DMS 273 treated with DMSO at 0.1 percent for 48 hours (cell line): ENCODE data around the gene CCDC186.
A peak's percentile ranks its signal among the peaks of the same experiment; 100 is the strongest.

Experiments
- DNase-seq: peaks from one replicate; lab custom pipeline; 2025; lab: John Stamatoyannopoulos, UW

The CCDC186 gene

DNA sequence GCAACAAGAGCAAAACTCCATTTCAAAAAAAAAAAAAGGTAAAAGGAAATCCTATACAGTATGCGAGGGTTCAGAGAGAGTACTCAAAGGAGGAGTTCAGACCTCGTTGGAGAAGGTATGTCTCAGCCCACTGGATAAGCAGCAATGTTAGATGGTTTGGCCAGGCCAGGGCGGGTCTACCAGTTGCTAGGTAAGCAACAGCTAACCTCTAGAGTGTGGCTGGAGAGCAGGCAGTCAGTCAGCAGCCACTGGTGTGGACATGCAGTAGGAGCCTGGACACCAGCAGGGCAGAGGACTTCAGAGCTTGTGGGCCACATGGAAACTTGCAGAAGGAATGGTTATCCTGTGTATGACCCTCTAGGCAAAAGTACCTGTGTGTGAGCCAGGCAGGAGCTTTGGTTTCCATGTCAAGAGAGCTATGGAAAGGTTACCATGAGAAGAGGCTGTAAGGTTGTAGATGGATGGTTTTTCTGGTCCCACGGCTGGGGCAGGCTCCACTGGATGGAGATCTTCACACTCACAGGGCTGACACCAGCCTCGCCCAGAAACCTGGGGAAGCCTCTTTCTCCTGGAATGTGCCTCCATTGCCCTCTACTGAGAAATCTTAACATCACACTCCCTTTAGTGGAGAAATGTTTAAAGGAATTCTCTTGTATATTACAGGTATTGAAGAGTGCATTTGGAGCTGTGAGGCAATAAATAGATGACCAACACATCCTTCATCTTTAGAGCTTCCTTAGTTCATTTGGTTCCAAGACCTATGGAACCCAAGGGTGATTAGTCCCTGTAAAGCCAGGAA is 63.6 kb downstream of the CCDC186 start:
- DNase-seq, result no peak

DNA sequence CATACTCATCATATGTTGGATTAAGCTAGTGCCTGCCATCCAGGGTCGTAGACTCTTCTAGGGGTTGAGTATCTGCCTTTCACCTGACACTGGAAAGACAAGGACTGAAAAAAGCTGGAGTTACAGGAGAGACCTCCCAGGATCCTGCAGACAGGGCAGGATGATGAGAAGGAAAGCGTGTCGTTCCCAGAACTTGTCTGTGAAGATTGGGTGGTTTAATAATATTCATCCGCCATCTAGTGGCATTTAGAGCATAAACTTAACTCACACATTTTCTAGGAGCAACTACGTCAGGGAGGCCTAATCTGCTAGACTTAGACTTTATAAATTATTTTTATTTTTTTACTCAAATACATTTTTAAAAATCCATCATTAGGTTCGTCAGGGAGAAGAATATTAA is 70.7 kb downstream of the CCDC186 start:
- peak; percentile 11 for DNase-seq

GRCh38 chr10:114102256-114102655 is 71.7 kb downstream of the CCDC186 start:
- no peak for DNase-seq

GRCh38 chr10:114100848-114101741 is 72.9 kb downstream of the CCDC186 start:
- no peak for DNase-seq

DNA sequence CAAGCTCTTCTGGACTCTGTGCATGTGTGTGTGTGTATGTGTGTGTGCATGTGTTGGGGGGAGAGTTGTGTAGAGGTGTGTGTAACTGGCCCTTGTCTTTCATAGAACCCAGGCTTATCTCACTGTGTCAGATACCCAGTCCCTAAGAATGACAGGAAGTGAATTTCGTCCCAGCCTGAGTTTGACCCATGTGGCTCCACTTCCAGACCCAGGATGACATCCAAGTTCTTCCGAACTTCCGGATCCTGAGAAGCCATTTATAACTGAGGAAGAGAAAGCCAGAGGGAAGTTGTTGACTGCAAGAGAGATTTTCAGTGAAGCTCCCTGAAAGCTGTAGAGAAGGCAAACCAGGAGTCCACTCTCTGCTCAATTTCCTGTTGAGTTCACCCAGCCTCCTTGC is 77.1 kb downstream of the CCDC186 start:
- no peak for DNase-seq

DNA sequence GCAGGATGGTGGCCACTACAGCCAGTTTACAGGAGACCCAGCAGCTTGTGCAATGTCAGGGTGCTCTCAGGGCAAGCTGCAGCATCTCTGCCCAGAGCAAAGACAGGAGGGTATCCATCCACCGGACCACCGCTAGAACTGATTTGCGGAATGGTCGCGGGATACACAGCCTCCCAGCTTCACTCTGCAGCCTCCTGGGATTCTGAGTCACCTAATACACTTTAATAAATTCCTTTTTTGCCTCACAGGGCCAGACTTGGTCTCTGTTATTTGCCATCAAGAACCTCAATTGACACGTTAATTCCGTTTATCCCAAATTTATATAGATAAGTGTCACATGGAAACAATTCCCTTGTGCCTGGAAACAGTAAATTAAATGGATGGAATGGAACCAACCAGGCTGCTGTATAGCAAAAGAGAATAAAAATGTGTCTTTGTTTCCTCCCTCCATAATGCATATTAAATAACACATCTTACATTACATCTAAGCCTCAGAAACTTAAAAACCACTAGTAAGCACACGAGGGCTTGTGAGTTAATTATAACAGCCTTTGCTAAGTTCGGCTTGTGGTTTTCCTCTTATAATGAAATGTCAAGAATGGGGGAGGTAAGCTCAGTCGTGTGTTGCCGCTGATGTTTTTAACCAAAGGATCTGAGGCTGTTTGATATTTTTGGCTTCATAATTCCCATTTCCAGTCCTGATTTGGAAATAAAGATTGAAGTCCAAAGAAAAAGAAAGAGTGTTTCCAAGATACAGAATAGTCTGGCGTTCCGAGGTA is 78.3 kb downstream of the CCDC186 start:
- no peak for DNase-seq

GRCh38 chr10:114094795-114095194 is 79.2 kb downstream of the CCDC186 start:
- DNase-seq, result no peak

- DNase-seq, result no peak
Measured at GRCh38 chr10:114087655-114088054, 86.3 kb downstream of the CCDC186 start.

GRCh38 chr10:114087255-114087654 is 86.7 kb downstream of the CCDC186 start:
- DNase-seq, result no peak

GRCh38 chr10:114084215-114084614 is 89.8 kb downstream of the CCDC186 start:
- no peak for DNase-seq

GRCh38 chr10:114083040-114083439 is 91.0 kb downstream of the CCDC186 start:
- no peak for DNase-seq

DNA sequence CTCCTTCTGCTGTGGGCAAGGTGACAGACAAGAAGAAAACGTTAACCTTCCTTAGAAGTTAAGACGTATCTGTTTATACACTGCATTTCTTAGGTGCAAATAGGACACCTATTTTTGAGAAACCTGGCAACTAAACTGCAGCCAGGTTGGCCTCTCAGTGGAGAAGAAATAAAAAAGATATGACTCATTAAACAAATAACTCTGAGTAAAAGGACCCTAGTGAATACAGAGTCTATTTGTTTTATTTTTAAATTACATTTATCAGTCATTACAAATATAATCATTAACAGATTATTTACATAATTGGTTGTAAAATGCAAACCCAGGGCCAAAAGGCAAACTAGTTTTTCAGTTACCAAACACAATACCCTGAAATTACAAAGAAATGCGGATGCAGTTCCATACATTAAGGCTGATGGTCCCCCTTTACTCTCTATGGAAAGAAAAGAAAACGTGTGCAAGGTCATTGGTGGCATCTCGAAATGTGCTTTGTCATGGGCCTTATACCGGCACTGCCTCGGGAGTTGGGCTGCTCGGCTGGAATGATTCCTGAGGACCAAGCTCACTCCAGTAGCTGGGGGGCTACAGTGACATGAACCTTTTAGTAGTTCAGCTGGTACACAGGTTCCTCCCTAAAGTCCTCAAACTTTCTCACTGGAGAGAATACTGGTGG is 92.0 kb downstream of the CCDC186 start:
- no peak for DNase-seq

DNA sequence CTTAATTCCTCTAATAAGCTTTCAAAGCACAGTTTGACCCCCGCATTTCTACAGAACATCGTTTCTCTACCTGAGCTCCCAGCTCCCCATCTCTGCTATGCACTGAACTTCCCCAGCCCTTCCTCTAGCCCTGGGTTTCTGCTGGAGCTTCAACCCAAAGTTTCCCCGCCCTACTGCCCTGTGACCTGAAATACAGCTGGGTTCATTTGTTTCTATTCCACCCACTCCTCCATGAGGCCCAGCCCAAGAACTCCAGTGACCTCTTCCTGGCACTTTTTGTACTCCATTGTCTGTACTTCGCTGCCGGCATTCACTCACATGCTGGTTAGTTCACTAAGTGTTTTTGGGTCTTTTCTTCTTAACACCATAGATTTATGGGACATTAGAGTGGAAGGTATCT is 94.6 kb downstream of the CCDC186 start:
- DNase-seq, result no peak

DNA sequence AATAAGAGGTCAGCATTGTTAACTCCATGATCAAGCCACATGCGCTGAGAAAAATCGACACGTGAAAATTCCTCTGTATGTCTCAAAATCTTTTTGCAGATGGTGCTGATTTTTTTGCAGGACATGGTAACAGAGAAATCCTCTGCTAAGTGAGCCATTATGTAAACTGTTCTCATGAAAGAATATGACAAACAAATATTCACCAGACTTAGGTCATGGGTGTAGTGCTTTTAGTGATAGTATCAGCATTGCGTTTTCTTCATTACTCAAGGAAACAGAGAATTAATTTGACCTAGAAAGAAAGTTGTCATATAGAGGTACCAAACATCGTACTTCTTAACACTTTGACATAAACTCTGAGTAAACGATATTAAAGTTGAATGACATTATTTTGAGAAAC is 95.7 kb downstream of the CCDC186 start:
- no peak for DNase-seq

GRCh38 chr10:114077815-114078219 is 96.2 kb downstream of the CCDC186 start:
- no peak for DNase-seq

DNA sequence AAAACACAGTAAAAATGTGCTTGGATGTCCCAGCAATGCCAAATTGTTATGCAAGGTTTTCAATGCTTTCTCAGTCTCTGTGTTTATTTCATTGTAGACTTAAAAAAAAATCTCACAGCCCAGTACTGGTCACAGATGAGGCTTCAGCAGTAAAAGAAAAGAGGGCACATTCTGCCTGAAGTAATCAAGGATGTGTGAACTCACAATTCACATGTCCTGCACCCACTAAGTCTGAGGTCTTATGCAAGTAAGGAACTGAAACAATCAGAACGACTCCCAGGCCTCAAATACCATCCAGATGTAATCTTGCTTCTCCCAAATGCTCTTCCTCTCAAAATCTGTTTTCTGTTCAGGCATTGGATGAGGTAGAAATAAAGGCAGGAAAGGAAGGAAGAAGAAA is 96.7 kb downstream of the CCDC186 start:
- DNase-seq, result no peak

GRCh38 chr10:114075093-114075492 is 98.9 kb downstream of the CCDC186 start:
- DNase-seq, result no peak

DNA sequence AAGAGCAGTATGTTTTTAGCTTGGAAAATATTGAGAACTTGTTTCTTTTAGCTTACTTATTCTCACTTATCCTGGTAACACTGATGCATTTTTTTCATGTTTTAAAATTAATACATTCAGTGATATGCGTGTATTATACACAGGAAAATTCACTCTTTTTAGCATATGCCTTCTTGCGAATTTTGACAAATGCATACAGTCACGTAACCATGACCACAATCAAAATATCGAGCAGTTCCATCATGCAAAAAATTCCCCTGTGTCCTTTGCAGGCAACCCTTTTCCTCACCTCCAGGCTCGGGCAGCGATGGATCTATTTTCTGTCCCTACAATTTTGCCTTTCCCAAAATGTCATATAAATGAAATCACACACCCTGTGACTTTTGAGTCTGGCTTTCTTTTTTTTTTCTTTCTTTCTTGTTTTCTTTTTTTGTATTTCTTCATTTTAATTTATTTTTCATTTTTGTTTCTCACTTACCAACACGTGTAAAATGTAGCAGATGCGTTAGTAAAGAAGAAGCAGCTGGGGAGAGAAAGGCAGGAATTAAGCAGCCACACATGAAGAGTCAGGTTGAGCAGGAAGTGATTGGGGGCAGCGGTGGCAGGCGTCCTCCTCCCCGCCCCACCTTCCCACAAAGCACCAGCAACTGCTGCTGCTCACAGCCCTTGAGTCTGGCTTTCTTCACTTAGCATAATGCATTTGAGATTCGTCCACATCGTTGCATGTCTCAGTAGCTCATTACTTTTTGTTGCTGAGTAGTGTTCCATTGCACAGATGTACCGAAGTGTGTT is 100.4 kb downstream of the CCDC186 start:
- DNase-seq, result no peak

DNA sequence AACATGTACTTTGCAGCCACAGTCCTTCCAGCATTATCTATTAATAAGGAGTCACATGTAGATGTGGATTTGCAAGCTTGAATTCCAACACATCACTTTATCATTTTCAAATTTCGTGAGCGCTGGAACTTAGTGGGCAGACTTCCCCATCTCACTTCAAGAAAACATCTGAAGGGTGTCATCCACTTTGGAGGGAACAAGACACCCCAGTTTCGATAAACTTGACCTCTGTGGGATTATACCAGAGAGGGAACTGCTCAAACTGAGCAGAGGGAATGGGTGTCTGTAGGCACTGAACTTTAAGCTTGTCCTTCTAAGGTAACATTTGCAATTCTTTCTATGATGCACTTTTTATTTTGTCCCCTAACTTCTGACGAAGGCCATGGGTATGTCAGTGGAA is 102.8 kb downstream of the CCDC186 start:
- DNase-seq, result no peak
